NCI-H1417 (cell line): ENCODE data around the gene PPARA.
"Not testable (repeated sequence)": the region's sequence is repeated elsewhere in the genome, so short reads cannot be mapped to it uniquely, and the experiment has no call there.

Source experiments
- DNase-seq, 3 experiments: peaks; one replicate each; lab custom pipeline; 2025; lab: John Stamatoyannopoulos, UW

Gene PPARA

DNA sequence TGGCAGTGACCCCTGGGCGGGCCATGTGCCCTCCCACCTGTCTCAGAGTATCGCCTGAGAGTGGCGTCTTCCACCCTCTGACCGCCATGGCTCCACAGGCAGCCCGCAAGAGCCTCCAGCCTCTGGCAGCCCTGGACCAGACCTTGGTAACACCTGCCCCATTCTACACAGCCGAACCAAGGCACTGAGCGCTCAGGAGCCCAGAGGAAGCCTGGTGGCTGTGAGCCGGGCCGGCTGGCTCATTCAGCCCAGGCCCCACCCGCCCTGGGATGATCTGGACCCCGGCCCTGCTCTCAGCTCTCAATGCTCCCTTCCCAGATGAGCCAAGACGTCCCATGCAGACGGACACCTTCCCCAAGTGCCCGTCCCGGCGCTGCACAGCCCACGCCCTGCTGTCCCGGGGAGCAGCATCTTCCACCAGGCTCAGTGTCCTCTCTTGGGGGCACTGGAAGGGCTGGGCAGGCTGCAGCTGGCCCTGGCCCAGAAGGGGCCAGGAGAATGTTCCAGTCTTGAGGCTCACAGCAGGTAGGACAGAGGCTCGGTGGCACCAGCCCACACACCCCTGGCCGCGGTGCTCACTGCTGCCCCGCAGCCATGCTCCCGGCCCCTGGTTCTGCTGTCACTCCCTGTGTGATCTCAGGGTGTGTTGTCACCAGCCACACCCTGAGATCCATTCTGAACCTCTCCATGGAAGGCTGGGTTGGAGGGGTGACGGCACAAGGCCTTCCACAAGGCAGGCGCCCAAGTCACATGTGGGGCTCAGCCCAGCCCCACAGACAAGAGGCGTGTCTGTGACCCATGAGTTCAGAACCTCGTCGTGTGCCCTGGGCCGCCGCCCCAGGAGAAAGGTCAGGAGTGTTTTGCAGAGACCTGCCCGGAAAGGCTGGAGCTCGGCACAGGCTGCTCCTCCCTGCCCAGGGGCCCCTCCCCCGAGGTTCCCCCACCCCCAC lies 24.2 kb upstream of the PPARA start:
- no peak for DNase-seq

- DNase-seq, result no peak
Measured at GRCh38 chr22:46126853-46127385, 23.4 kb upstream of the PPARA start.

DNA sequence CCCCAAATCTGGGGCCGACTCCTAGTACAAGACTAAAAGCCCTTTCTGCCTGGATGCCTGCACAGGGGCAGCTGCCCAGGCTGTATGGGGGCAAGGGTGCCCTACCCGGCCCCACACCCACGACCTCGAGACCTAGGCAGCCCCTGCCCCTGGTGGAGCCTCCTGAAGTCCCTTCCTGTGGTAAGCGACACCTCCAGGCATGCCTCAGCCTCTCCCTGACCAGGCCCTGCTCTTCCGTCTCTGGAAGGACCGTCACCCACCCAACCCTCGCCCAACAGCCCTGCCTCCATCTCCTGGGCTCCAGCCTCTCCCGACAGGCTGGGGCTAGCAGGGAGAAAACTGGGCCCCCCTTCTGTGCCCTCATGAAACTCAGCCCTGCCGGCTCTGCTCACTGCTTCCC lies 22.8 kb upstream of the PPARA start:
- DNase-seq, result no peak

DNA sequence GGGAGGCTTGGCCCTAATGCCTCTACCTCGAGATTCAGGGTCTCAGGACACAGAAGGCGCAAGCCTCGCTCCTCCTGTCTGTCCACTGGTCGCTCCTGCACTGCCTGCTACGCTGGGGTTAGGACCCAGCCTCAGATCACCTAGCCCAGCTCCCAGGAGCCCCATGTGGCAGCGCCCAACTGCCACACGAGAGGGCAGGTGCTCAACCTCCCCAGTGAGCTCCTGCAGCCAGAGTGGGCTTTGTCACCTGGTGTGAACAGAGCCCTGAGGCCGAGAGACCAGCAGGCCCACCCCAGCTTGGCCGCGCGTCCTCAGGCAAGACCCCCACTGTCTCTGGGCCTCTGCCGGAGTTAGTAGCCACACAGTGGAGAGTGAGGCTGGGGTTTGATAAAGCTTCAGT lies 21.7 kb upstream of the PPARA start:
- DNase-seq, result no peak

GRCh38 chr22:46129390-46130041 lies 20.8 kb upstream of the PPARA start:
- no peak for DNase-seq

DNA sequence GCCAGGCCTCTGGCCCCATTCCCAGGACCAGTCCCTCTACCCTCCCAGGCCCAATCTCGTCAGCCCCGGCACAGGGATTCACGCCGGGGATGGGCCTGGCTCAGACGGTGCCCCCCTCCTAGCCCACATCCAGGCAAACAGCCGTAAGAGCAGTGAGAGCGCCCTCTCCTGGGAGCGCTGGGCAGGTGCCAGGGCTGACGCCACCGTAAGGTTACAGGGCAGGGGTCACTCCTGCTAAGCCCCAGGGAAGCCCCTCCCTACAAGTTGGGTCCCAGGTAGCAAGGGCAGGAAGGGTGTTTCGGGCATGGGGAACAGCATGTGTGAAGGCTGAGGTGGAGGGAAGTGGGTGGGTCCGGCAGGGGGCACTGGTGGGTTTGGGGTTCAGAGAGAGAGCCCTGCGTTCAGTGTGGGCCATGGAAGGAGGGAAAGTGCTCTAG lies 19.2 kb upstream of the PPARA start:
- DNase-seq, result no peak

DNA sequence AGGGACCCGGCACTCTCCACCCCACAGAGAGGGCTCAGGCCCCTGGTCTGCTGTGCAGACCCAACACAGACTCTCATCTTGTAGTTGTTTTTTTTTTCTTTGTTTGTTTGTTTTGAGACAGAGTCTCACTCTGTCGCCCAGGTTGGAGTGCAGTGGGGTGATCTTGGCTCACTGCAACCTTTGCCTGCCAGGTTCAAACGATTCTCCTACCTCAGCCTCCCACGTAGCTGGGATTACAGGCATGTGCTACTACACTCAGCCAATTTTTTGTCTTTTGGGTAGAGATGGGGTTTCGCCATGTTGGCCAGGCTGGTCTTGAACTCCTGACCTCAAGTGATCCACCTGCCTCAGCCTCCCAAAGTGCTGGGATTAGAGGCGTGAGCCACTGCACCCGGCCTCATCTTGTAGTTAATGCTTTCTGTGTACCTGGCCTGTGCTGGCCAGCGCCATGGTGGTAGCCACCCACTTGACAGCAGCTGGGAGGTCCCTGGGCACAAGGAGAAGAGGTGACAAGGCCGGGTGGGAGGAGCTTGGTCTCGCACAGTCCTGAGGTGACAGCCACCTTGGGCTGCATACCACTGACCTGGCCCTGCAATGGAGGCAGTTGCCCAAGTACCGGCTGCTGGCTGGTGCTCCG lies 18.0 kb upstream of the PPARA start:
- not testable (repeated sequence) for DNase-seq

- no peak for DNase-seq
Measured at GRCh38 chr22:46132830-46133587, 17.3 kb upstream of the PPARA start.

GRCh38 chr22:46133588-46133855 lies 16.8 kb upstream of the PPARA start:
- no peak for DNase-seq

- DNase-seq, result no peak
Measured at GRCh38 chr22:46134111-46134705, 16.1 kb upstream of the PPARA start.

- no peak for DNase-seq
Measured at GRCh38 chr22:46135611-46136485, 14.5 kb upstream of the PPARA start.

DNA sequence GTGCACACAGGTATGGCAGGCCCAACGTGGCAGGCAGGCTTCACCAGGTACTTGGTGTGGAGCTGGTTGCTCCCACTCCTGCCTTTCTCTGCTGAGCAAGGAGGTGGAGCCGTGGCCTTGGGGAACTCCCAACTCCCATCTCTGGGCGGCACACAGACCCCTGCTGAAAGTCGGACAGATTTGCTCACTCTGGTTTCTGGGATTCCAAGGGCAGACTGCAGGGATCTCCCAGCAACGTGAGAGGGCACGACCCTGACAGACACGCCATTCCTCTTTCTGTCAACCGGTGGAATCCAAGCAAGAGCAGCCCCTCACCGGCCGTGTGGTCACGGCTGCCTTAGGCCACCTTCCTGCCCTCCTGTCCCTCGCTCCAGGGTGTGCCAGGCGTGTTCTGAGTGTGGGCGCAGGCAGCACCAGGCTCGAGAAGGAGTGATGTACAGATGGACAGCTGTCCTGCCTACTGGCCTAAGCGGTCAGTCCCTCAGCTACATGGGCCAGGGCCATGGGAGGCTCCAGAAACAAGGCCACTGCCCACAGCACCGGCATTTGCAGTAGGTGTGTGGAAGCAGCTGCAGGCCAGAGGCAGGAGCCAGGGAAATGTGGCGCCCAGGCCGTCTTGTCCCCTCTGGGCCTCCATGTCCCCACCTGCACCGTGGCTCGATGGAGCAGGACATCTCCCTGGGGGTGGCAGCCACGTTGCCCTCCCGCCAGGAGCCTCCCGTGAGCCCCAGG lies 13.7 kb upstream of the PPARA start:
- DNase-seq, result no peak

- no peak for DNase-seq
Measured at GRCh38 chr22:46137218-46137766, 13.0 kb upstream of the PPARA start.

GRCh38 chr22:46138058-46138797 lies 12.1 kb upstream of the PPARA start:
- DNase-seq, result no peak

DNA sequence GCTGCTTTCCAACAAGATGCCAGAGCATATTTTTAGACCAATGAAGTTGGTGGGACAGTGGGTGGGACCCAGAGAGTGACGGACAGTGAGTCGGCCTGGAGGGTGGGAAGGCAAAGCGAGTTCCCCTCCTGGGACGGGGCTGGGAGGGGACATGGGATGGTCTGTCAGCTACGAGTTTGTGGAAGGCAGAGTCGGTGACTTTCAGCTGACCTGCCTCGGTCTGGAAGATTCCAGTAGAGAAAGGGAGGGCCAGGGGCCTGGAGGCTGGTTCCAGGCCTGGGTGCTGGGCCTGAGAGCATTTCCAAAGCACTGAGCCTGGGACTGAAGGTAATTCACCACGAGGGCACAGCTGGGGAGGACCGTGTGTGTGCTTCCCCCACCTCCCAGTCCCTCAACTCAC lies 10.9 kb upstream of the PPARA start:
- DNase-seq, result not testable (repeated sequence)

- no peak for DNase-seq
Measured at GRCh38 chr22:46139895-46140350, 10.4 kb upstream of the PPARA start.

- DNase-seq, result no peak
Measured at GRCh38 chr22:46140989-46141928, 9.1 kb upstream of the PPARA start.
